Prostate gland (tissue), 2 donors: ENCODE results near the gene LIMS2. TPM values are rescaled to one million over a fixed set of nuclear protein-coding genes. Genes with fewer than 3 reads are reported as not detected.

Experiments
- DNase-seq: peaks from one replicate; pipeline ENCODE4 v3.0.0-alpha.2; 2019; ENCODE audit warnings: low spot score
- H3K27ac ChIP-seq, 2 donors: fragments of 200-600 bp; sonication (generic); 2 replicates each; pipeline ENCODE4 v1.5.1; 2017 to 2019
- H3K27me3 ChIP-seq: fragments of 200-600 bp; sonication (generic); replicated peaks from 2 replicates; pipeline ENCODE4 v1.5.1; 2019; ENCODE audit not compliant: insufficient read depth
- H3K36me3 ChIP-seq, 2 donors: fragments of 200-600 bp; sonication (generic); 1 replicate in 1 of 2; 2 replicates in 1 of 2; pipeline versions ENCODE4 v1.5.1 to v1.8.1; 2017 to 2019
- H3K4me1 ChIP-seq: fragments of 200-600 bp; sonication (generic); replicated peaks from 2 replicates; pipeline ENCODE4 v1.5.1; 2019
- H3K4me3 ChIP-seq, 2 donors: fragments of 200-600 bp; sonication (generic); 2 replicates each; pipeline ENCODE4 v1.5.1; 2017 to 2019
- H3K9me3 ChIP-seq: fragments of 200-600 bp; sonication (generic); 2 replicates; pipeline ENCODE4 v1.5.1; 2017
- POLR2A ChIP-seq: fragments of 450-650 bp; IDR thresholded peaks from one replicate; pipeline ENCODE4 v1.6.1; 2016; ENCODE audit warnings: antibody characterized with exemption, mild to moderate bottlenecking
- POLR2AphosphoS5 ChIP-seq: sonication (generic); formaldehyde crosslinking; IDR thresholded peaks from one replicate; pipeline ENCODE4 v1.6.1; 2017; ENCODE audit warnings: antibody characterized with exemption
- WGBS: methylation state at CpG from one replicate; pipeline ENCODE4 v1.1.5; 2018; 5-methylcytosine and 5-hydroxymethylcytosine counted together
- intact Hi-C: fragments of 100-400 bp; cut with DNase I; formaldehyde crosslinking; loops from one replicate; pipeline ENCODE4 v1.14.2; 2022
- total RNA-seq, 2 donors: library from RNA; depleted of rRNA; stranded (reverse); fragments of >200 nt; gene quantifications; one replicate each; pipeline ENCODE4 v1.1.0, GENCODE V29; 2016
- TF ChIP-seq, protein P1 (sequence below), 4 experiments: fragments of 200-600 bp in 2 of 4; fragments of 450-650 bp in 2 of 4; sonication (generic) in 2 of 4; IDR thresholded peaks; 1 replicate in 3 of 4; 2 replicates in 1 of 4; pipeline ENCODE4 v1.5.1; 2016 to 2019; ENCODE audit warnings: antibody characterized with exemption in 4 of 4, mild to moderate bottlenecking in 2 of 4, moderate library complexity in 2 of 4

Gene LIMS2
- total RNA-seq, 2 donors from 2014 or later: 31.9 to 63.2 TPM

DNA sequence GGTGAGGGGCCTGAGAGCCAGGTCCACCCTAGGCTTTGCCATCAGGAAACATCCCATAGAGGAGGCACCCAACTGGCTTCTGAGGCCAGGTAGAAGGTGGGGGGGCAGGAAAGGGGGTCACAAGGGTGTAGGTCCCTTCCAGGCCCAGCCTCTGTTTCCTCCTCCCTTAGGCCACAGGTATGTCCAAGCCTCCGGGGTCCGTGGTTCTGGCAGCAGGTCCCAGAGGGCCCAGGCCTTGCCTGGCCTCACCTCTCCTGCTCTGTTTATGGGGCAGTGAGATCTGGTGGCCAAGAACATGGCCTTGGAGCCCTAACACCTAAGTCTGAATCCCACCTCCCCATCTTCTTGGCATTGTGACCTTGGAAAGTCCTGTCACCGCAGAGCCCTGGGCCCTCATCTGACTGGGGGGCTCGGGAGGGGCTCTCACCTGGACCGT lies 51.0 kb downstream of the LIMS2 start:
- no peak for DNase-seq

DNA sequence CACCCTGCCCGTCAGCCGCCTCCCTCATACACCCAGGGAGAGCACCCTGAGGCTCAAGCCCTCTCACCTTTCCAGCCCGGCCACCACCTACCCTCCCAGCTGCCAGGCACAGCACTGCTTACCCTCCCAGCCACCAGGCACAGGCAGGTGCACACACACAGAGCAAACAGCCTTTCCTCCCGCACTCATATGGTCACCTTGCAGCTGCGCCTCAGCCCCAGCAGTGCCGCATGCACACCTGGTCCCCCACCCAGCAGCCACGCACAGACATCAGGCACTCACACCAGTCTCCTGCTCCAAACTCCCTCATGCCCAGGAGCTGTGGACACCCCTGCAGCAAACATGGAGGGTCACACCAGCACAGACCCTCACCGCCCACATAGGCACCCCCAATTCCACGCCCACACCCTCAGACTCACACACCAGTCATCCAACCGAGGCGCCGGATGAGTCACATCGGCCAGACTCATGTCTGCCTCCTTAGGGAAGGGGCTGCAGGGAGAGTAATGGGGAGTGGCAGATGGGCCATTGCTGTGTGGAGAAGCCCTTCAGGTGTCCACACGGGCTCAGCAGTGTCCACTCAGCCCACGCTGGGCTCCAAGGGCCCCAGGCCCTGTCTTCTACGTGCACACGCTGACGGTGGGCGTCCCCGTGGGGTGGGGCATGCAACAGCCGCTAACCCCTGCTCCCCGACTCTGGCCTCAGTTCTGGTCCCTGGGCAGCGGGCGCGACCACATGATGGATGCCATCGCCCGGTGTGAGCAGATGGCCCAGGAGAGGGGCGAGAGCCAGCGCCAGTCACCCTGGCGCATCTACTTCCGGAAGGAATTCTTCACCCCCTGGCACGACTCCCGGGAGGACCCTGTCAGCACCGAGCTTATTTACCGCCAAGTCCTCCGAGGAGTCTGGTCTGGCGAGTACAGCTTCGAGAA lies 51.7 kb downstream of the LIMS2 start:
- Histone ChIP-seq H3K27me3 (no peaks in the 10 kb centered on the region), H3K4me3 (no peak overlapping the region), H3K4me1 (no peaks in the 10 kb centered on the region), H3K36me3 (no peaks in the 10 kb centered on the region), H3K9me3 (no peaks in the 10 kb centered on the region), H3K27ac (no peak overlapping the region)
- 88% methylated on average over 38 of the region's 38 CpGs for WGBS
- intact Hi-C loops: no loop called here
- TF ChIP-seq, protein P1, sequence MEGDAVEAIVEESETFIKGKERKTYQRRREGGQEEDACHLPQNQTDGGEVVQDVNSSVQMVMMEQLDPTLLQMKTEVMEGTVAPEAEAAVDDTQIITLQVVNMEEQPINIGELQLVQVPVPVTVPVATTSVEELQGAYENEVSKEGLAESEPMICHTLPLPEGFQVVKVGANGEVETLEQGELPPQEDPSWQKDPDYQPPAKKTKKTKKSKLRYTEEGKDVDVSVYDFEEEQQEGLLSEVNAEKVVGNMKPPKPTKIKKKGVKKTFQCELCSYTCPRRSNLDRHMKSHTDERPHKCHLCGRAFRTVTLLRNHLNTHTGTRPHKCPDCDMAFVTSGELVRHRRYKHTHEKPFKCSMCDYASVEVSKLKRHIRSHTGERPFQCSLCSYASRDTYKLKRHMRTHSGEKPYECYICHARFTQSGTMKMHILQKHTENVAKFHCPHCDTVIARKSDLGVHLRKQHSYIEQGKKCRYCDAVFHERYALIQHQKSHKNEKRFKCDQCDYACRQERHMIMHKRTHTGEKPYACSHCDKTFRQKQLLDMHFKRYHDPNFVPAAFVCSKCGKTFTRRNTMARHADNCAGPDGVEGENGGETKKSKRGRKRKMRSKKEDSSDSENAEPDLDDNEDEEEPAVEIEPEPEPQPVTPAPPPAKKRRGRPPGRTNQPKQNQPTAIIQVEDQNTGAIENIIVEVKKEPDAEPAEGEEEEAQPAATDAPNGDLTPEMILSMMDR (IDR thresholded peaks at IDR 0.05): no peak
- TF ChIP-seq POLR2A (no peak), POLR2AphosphoS5 (no peak)
- no peak for DNase-seq

More for the DNA sequence above, 51.0 kb downstream of the LIMS2 start:
- intact Hi-C loops: no loop called here
- 96% methylated on average over 5 of the region's 5 CpGs for WGBS
- Histone ChIP-seq H3K27ac (no peak overlapping the region), H3K9me3 (no peaks in the 10 kb centered on the region), H3K27me3 (no peaks in the 10 kb centered on the region), H3K4me1 (no peaks in the 10 kb centered on the region), H3K36me3 (no peaks in the 10 kb centered on the region), H3K4me3 (no peak overlapping the region)
- TF ChIP-seq POLR2AphosphoS5 (no peak), POLR2A (no peak)
- TF ChIP-seq, protein P1 (IDR thresholded peaks at IDR 0.05): no peak

GRCh38 chr2:127622561-127623387 lies 52.6 kb downstream of the LIMS2 start:
- no peak for DNase-seq
- intact Hi-C loops: no loop called here
- Histone ChIP-seq H3K27me3 (no peaks in the 10 kb centered on the region), H3K9me3 (no peaks in the 10 kb centered on the region), H3K4me3 (no peak overlapping the region), H3K27ac (no peak overlapping the region), H3K36me3 (no peaks in the 10 kb centered on the region), H3K4me1 (no peaks in the 10 kb centered on the region)
- TF ChIP-seq, protein P1 (IDR thresholded peaks at IDR 0.05): no peak
- no peak for TF ChIP-seq POLR2AphosphoS5
- no peak for TF ChIP-seq POLR2A
- WGBS: 90% methylated on average over 21 of the region's 21 CpGs

DNA sequence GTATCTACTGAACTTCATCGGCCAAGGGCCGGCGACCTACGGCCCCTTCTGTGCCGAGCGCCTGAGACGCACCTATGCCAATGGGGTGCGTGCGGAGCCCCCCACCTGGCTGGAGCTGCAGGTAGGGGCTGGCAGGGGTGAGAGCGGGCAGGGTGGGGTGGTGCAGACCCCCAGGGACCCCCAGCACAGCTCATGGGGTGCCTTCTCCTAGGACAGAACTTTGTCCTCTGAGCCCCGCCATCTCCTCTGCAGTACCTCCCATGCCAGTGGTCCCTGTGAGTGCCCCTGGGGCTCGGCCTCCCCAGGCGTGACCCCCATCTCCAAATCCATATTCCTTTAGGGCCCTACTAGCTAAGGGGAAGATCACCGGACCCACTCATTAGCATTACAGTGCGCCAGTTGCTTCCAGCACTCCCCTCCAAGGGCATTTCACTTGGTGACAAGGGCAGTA lies 53.3 kb downstream of the LIMS2 start:
- Histone ChIP-seq H3K9me3 (no peaks in the 10 kb centered on the region), H3K27me3 (no peaks in the 10 kb centered on the region), H3K36me3 (no peaks in the 10 kb centered on the region), H3K4me1 (no peaks in the 10 kb centered on the region), H3K4me3 (no peak overlapping the region), H3K27ac (no peak overlapping the region)
- intact Hi-C loops: no loop called here
- WGBS: 94% methylated on average over 15 of the region's 15 CpGs
- TF ChIP-seq POLR2AphosphoS5 (no peak), POLR2A (no peak)
- TF ChIP-seq, protein P1 (IDR thresholded peaks at IDR 0.05): no peak
- DNase-seq: no peak
